WTC11 (cell line): Measurements from ENCODE around the gene SAP30BP.

Experiments
- ETV6 ChIP-seq: sonication (generic); formaldehyde crosslinking; IDR thresholded peaks from 2 replicates; pipeline ENCODE4 v1.8.1; 2022; ENCODE audit warnings: mild to moderate bottlenecking, missing genetic modification reagents
- FOXP1 ChIP-seq: sonication (generic); formaldehyde crosslinking; IDR thresholded peaks from 2 replicates; pipeline ENCODE4 v1.8.0; 2022; ENCODE audit warnings: missing genetic modification reagents, mild to moderate bottlenecking, moderate library complexity, borderline replicate concordance
- NR2C2 ChIP-seq: sonication (generic); formaldehyde crosslinking; IDR thresholded peaks from 2 replicates; pipeline ENCODE4 v1.8.0; 2022; ENCODE audit warnings: mild to moderate bottlenecking, missing genetic modification reagents
- TF ChIP-seq, protein P1 (sequence below): fragments of 250-450 bp; sonication (Bioruptor Pico); IDR thresholded peaks from 2 replicates; pipeline ENCODE4 v1.9.0; 2021; ENCODE audit warnings: mild to moderate bottlenecking, borderline replicate concordance
- TF ChIP-seq, protein P2 (sequence below): fragments of 200-600 bp; IDR thresholded peaks from 2 replicates; pipeline ENCODE4 v1.8.0; 2022; ENCODE audit warnings: antibody characterized with exemption
- TF ChIP-seq, protein P3 (sequence below): sonication (generic); formaldehyde crosslinking; IDR thresholded peaks from 2 replicates; pipeline ENCODE4 v1.8.1; 2023; ENCODE audit warnings: mild to moderate bottlenecking, missing genetic modification reagents, moderate library complexity

DNA sequence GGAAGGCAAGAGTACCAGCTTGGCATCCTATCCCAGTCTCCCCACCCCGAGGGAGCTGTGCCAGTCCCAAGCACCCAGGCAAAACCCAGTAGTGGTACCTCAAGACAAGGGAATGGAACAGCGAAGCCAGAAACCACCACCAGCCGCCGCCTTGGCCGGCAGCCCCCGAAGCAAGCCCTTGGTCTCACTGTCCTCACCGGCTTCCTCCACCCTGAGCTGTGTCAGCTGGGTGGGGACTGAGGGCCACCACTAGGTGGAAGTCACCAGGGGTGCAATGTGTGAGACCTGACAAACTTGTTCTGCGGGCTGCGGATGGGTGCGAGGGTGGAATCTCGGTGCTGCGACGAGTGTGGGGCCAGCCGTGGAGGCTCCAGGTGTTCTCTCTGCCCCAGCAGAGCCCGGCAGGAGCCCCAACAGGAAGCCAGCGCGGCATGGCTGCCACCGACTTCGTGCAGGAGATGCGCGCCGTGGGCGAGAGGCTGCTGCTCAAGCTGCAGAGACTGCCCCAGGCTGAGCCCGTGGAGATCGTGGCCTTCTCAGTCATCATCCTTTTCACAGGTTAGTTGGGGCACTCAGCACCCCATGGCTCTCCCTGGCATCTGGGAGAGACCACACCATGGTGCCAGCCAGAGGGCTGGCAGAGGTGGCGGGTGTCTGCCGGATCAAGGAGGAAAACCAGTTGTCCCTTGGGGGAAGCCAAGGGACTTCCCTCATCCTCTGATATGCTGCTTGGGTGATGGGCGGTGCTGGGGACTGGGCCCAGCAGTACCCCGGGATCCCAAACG, 27.2 kb upstream of the SAP30BP start:
- TF ChIP-seq, protein P1, sequence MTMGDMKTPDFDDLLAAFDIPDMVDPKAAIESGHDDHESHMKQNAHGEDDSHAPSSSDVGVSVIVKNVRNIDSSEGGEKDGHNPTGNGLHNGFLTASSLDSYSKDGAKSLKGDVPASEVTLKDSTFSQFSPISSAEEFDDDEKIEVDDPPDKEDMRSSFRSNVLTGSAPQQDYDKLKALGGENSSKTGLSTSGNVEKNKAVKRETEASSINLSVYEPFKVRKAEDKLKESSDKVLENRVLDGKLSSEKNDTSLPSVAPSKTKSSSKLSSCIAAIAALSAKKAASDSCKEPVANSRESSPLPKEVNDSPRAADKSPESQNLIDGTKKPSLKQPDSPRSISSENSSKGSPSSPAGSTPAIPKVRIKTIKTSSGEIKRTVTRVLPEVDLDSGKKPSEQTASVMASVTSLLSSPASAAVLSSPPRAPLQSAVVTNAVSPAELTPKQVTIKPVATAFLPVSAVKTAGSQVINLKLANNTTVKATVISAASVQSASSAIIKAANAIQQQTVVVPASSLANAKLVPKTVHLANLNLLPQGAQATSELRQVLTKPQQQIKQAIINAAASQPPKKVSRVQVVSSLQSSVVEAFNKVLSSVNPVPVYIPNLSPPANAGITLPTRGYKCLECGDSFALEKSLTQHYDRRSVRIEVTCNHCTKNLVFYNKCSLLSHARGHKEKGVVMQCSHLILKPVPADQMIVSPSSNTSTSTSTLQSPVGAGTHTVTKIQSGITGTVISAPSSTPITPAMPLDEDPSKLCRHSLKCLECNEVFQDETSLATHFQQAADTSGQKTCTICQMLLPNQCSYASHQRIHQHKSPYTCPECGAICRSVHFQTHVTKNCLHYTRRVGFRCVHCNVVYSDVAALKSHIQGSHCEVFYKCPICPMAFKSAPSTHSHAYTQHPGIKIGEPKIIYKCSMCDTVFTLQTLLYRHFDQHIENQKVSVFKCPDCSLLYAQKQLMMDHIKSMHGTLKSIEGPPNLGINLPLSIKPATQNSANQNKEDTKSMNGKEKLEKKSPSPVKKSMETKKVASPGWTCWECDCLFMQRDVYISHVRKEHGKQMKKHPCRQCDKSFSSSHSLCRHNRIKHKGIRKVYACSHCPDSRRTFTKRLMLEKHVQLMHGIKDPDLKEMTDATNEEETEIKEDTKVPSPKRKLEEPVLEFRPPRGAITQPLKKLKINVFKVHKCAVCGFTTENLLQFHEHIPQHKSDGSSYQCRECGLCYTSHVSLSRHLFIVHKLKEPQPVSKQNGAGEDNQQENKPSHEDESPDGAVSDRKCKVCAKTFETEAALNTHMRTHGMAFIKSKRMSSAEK: no peak
- TF ChIP-seq, protein P2, sequence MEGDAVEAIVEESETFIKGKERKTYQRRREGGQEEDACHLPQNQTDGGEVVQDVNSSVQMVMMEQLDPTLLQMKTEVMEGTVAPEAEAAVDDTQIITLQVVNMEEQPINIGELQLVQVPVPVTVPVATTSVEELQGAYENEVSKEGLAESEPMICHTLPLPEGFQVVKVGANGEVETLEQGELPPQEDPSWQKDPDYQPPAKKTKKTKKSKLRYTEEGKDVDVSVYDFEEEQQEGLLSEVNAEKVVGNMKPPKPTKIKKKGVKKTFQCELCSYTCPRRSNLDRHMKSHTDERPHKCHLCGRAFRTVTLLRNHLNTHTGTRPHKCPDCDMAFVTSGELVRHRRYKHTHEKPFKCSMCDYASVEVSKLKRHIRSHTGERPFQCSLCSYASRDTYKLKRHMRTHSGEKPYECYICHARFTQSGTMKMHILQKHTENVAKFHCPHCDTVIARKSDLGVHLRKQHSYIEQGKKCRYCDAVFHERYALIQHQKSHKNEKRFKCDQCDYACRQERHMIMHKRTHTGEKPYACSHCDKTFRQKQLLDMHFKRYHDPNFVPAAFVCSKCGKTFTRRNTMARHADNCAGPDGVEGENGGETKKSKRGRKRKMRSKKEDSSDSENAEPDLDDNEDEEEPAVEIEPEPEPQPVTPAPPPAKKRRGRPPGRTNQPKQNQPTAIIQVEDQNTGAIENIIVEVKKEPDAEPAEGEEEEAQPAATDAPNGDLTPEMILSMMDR: no peak
- TF ChIP-seq NR2C2 (CRISPR knock-in tag): no peak
- no peak for TF ChIP-seq ETV6 (CRISPR knock-in tag)
- TF ChIP-seq FOXP1 (CRISPR knock-in tag): no peak
- TF ChIP-seq, protein P3, sequence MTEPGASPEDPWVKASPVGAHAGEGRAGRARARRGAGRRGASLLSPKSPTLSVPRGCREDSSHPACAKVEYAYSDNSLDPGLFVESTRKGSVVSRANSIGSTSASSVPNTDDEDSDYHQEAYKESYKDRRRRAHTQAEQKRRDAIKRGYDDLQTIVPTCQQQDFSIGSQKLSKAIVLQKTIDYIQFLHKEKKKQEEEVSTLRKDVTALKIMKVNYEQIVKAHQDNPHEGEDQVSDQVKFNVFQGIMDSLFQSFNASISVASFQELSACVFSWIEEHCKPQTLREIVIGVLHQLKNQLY (CRISPR knock-in tag): no peak
